ENCODE measurements around the gene C13orf46. TPM values are rescaled to one million over a fixed set of nuclear protein-coding genes. Genes with fewer than 3 reads are reported as not detected.

Gene C13orf46
- total RNA-seq, 2 donors from 2014 or later = 28.8 to 38.6 TPM

- no peaks in the 10 kb centered on the region for H3K36me3 ChIP-seq (replicated peaks in 1 of 2; ENCODE audit: insufficient read depth in 1 of 2, low read depth in 2 of 2)
- 78 to 92% methylated on average over 5 to 29 of the region's 29 CpGs for whole genome bisulfite sequencing, 2 donors
- DNase-seq (no peak), ATAC-seq (no peak)
- intact Hi-C loops (cut with DNase I) = loop anchor here (10.0 kb wide), 1 partner anchor 212 kb away; no protein-coding TSS in a partner anchor
- no peaks in the 10 kb centered on the region for H3K27me3 ChIP-seq
- no peaks in the 10 kb centered on the region for H3K4me1 ChIP-seq
- no peaks in the 10 kb centered on the region for H3K9me3 ChIP-seq
- no peak overlapping the region for H3K4me3 ChIP-seq
- TF ChIP-seq, protein P1, sequence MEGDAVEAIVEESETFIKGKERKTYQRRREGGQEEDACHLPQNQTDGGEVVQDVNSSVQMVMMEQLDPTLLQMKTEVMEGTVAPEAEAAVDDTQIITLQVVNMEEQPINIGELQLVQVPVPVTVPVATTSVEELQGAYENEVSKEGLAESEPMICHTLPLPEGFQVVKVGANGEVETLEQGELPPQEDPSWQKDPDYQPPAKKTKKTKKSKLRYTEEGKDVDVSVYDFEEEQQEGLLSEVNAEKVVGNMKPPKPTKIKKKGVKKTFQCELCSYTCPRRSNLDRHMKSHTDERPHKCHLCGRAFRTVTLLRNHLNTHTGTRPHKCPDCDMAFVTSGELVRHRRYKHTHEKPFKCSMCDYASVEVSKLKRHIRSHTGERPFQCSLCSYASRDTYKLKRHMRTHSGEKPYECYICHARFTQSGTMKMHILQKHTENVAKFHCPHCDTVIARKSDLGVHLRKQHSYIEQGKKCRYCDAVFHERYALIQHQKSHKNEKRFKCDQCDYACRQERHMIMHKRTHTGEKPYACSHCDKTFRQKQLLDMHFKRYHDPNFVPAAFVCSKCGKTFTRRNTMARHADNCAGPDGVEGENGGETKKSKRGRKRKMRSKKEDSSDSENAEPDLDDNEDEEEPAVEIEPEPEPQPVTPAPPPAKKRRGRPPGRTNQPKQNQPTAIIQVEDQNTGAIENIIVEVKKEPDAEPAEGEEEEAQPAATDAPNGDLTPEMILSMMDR (IDR thresholded peaks at IDR 0.05) = no peak
- no peak for TF ChIP-seq POLR2A (IDR thresholded peaks at IDR 0.05)
- H3K27ac ChIP-seq = no peak overlapping the region
Measured at GRCh38 chr13:114017028-114017630, 43.3 kb upstream of the C13orf46 start.

DNA sequence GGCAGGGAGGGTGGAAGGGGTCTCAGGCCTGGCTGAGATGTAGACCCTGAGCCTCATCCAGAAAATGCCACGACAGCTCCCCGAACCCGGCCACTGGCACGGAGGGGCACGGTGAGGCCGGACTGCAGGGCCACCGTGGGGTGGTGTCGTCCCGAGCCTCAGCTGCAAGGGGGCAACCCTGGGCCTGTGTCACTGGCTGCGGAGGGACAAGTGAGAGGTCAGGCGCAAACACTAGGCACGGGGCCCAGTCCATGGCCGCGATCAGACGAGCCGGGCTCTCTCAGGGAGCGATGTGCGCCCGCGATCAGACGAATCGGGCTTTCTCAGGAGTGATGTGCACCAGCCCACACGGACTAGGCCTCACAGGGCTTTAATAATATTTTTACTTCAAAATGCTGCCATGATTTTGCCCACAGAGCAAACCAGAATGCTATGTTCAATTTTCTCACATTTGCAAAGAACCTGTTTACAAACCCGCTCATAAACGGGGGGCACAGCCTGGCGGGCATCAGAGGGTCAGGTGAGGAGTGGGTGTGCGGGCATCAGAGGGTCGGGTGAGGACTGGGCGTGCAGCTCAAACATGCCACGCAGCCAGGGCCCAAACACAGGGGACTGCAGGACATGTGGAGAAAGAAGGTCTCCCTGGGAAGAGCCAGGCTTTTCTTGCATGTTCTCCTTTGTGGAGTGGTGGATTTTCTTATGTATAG lies 42.6 kb upstream of the C13orf46 start:
- intact Hi-C loops (cut with DNase I) = loop anchor here (10.0 kb wide), 1 partner anchor 212 kb away; no protein-coding TSS in a partner anchor
- H3K27me3 ChIP-seq = no peaks in the 10 kb centered on the region
- H3K36me3 ChIP-seq (replicated peaks in 1 of 2; ENCODE audit: insufficient read depth in 1 of 2, low read depth in 2 of 2) = no peaks in the 10 kb centered on the region
- no peak for TF ChIP-seq POLR2A (IDR thresholded peaks at IDR 0.05)
- TF ChIP-seq, protein P1 (IDR thresholded peaks at IDR 0.05) = no peak
- no peak overlapping the region for H3K27ac ChIP-seq
- no peaks in the 10 kb centered on the region for H3K4me1 ChIP-seq
- DNase-seq (no peak), ATAC-seq (no peak)
- no peaks in the 10 kb centered on the region for H3K9me3 ChIP-seq
- 89 to 92% methylated on average over 18 to 29 of the region's 30 CpGs for WGBS, 2 donors
- H3K4me3 ChIP-seq = no peak overlapping the region

- TF ChIP-seq POLR2A (IDR thresholded peaks at IDR 0.05) = no peak
- TF ChIP-seq, protein P1 (IDR thresholded peaks at IDR 0.05) = no peak
- Histone ChIP-seq H3K4me1 (no peaks in the 10 kb centered on the region), H3K4me3 (no peak overlapping the region), H3K36me3 (replicated peaks in 1 of 2; ENCODE audit: insufficient read depth in 1 of 2, low read depth in 2 of 2) (no peaks in the 10 kb centered on the region), H3K27ac (no peak overlapping the region), H3K27me3 (no peaks in the 10 kb centered on the region), H3K9me3 (no peaks in the 10 kb centered on the region)
- DNase-seq (no peak), ATAC-seq (peak; percentile 12)
- 80 to 88% methylated on average over 3 to 11 of the region's 11 CpGs for WGBS, 2 donors
- intact Hi-C loops (cut with DNase I) = loop anchor here (10.0 kb wide), 1 partner anchor 211 kb away; no protein-coding TSS in a partner anchor
Measured at GRCh38 chr13:114015969-114016295, 42.1 kb upstream of the C13orf46 start.

DNA sequence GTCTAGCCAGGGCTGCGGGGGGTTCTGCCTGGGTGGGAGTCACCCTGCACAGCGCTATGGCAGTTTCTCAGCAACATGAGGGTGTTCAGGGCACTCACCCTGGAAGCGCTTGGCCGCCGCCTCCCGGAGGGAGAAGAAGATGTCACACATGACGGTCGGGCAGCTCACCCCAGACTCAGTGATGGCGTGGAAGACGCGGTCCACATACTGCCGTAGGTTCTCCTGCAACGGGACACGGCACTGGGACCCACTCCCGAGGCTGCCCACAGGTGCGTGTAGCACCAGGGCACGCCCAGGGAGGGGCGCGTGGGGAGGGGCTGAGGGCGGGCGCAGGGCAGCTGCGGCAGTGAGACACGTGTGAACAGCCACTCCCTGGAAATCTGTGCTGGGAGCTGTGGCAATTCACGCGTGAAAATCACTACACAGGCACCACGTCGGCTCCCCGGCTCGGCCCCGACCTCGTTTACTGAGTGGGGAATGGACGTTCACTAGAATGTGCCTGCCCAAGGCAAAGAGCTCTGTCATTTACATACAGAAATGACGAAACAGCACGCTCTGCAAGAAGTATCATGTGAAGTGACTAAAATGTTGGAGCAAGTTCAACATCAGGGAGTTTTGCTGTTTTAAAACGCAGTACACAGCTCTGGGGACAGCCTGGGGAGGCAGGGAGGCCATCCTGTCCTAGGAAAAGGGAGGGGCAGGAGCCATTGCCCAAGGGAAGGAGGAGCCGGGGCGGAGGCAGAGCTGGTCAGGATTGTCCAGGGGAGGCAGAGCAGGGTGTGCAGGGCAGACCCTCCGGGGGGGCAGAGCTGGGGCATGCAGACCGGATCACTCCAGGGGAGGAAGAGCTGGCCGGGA lies 41.5 kb upstream of the C13orf46 start:
- TF ChIP-seq, protein P1 (IDR thresholded peaks at IDR 0.05) = no peak
- no peak for TF ChIP-seq POLR2A (IDR thresholded peaks at IDR 0.05)
- ATAC-seq (peak; percentile 60), DNase-seq (peak in 1 of 4 donors; percentile 34)
- Histone ChIP-seq H3K27me3 (no peaks in the 10 kb centered on the region), H3K9me3 (no peaks in the 10 kb centered on the region), H3K4me1 (no peaks in the 10 kb centered on the region), H3K4me3 (no peak overlapping the region), H3K27ac (no peak overlapping the region), H3K36me3 (replicated peaks in 1 of 2; ENCODE audit: insufficient read depth in 1 of 2, low read depth in 2 of 2) (no peaks in the 10 kb centered on the region)
- WGBS, 2 donors = 86 to 88% methylated on average over 32 to 33 of the region's 40 CpGs
- intact Hi-C loops (cut with DNase I) = loop anchor here (10.0 kb wide), 1 partner anchor 211 kb away; no protein-coding TSS in a partner anchor

All from body of pancreas (tissue), 4 donors.